CD14-positive monocyte (primary cell): ENCODE results near the gene DPF3. TPM values are rescaled to one million over a fixed set of nuclear protein-coding genes. Genes with fewer than 3 reads are reported as not detected.

Experiments used
- DNase-seq, 3 donors: peaks; one replicate each; pipeline ENCODE4 v3.0.0-alpha.2; 2011 to 2022
- H2AFZ ChIP-seq: 2 replicates; pipeline ENCODE4 v1.6.0; 2012; ENCODE audit warnings: mild to moderate bottlenecking, low read depth, low read length, inconsistent platforms; ENCODE audit not compliant: insufficient read depth, poor library complexity, severe bottlenecking
- H3K27ac ChIP-seq, 2 donors: 1 replicate in 1 of 2; 2 replicates in 1 of 2; pipeline ENCODE4 v1.5.1; 2012 to 2013; ENCODE audit warnings: low read length in 2 of 2, control low read depth in 1 of 2, inconsistent platforms in 1 of 2, low read depth in 1 of 2, mild to moderate bottlenecking in 1 of 2
- H3K27me3 ChIP-seq, 2 donors: one replicate each; pipeline versions ENCODE4 v1.6.0 to v1.6.1; 2011 to 2013; ENCODE audit warnings: low read length in 2 of 2; ENCODE audit not compliant: control insufficient read depth in 2 of 2, insufficient read depth in 2 of 2
- H3K36me3 ChIP-seq, 2 donors: replicated peaks in 1 of 2; 1 replicate in 1 of 2; 2 replicates in 1 of 2; pipeline versions ENCODE4 v1.5.1 to v1.6.1; 2012 to 2013; ENCODE audit warnings: low read length in 2 of 2, control low read depth in 1 of 2, inconsistent platforms in 1 of 2, mild to moderate bottlenecking in 1 of 2; ENCODE audit not compliant: insufficient read depth in 2 of 2, control insufficient read depth in 1 of 2
- H3K4me1 ChIP-seq, 2 donors: 1 replicate in 1 of 2; 2 replicates in 1 of 2; pipeline versions ENCODE4 v1.5.1 to v1.6.1; 2012 to 2013; ENCODE audit warnings: low read length in 2 of 2, control low read depth in 1 of 2, inconsistent platforms in 1 of 2, mild to moderate bottlenecking in 1 of 2, moderate library complexity in 1 of 2; ENCODE audit not compliant: insufficient read depth in 2 of 2, control insufficient read depth in 1 of 2
- H3K4me2 ChIP-seq: replicated peaks from 2 replicates; pipeline ENCODE3; 2012; ENCODE audit warnings: low read length, moderate library complexity, mild to moderate bottlenecking; ENCODE audit not compliant: poor library complexity, severe bottlenecking; ENCODE audit errors: extremely low read depth
- H3K4me3 ChIP-seq, 3 experiments: fragments of 200-600 bp in 1 of 3; sonication (generic) in 1 of 3; replicated peaks in 1 of 3; 1 replicate in 2 of 3; 2 replicates in 1 of 3; pipeline ENCODE4 v1.5.1; 2011 to 2013; ENCODE audit warnings: low read length in 3 of 3, mild to moderate bottlenecking in 3 of 3, control low read depth in 2 of 3, low read depth in 2 of 3, inconsistent platforms in 1 of 3, moderate library complexity in 1 of 3
- H3K79me2 ChIP-seq: 2 replicates; pipeline ENCODE4 v1.6.0; 2012; ENCODE audit warnings: mild to moderate bottlenecking, control low read depth, inconsistent platforms, low read length, moderate library complexity; ENCODE audit not compliant: insufficient read depth
- H3K9ac ChIP-seq: 2 replicates; pipeline ENCODE4 v1.6.0; 2017; ENCODE audit warnings: low read length, mild to moderate bottlenecking; ENCODE audit not compliant: insufficient read depth, poor library complexity, severe bottlenecking
- H3K9me3 ChIP-seq, 2 donors: replicated peaks in 1 of 2; 1 replicate in 1 of 2; 2 replicates in 1 of 2; pipeline versions ENCODE4 v1.5.1 to v1.6.1; 2012 to 2013; ENCODE audit warnings: low read length in 2 of 2, control low read depth in 1 of 2; ENCODE audit not compliant: control insufficient read depth in 1 of 2, insufficient read depth in 1 of 2
- H4K20me1 ChIP-seq: 2 replicates; pipeline ENCODE4 v1.6.0; 2012; ENCODE audit warnings: mild to moderate bottlenecking, low read length, control low read depth, moderate library complexity; ENCODE audit not compliant: insufficient read depth
- H3K27ac Mint-ChIP-seq, 7 donors: one replicate each; pipeline ENCODE4 v1.8.0; 2020; ENCODE audit warnings: mild to moderate bottlenecking in 7 of 7, mixed read lengths in 7 of 7, moderate library complexity in 6 of 7, inconsistent platforms in 2 of 7
- H3K27me3 Mint-ChIP-seq, 3 donors: one replicate each; pipeline ENCODE4 v1.8.0; 2021 to 2022; ENCODE audit warnings: low read depth in 3 of 3, mild to moderate bottlenecking in 3 of 3, mixed read lengths in 3 of 3, moderate library complexity in 3 of 3, inconsistent platforms in 1 of 3
- H3K36me3 Mint-ChIP-seq, 2 donors: one replicate each; pipeline ENCODE4 v1.8.0; 2020; ENCODE audit warnings: mixed read lengths in 2 of 2, inconsistent platforms in 1 of 2, mild to moderate bottlenecking in 1 of 2
- H3K4me1 Mint-ChIP-seq: one replicate; pipeline ENCODE4 v1.8.0; 2020; ENCODE audit warnings: mild to moderate bottlenecking, mixed read lengths
- H3K4me3 Mint-ChIP-seq, 2 donors: one replicate each; pipeline ENCODE4 v1.8.0; 2020; ENCODE audit warnings: mild to moderate bottlenecking in 2 of 2, mixed read lengths in 2 of 2, moderate library complexity in 1 of 2
- H3K9me3 Mint-ChIP-seq, 7 donors: one replicate each; pipeline ENCODE4 v1.8.0; 2020 to 2022; ENCODE audit warnings: mixed read lengths in 7 of 7, mild to moderate bottlenecking in 6 of 7, moderate library complexity in 6 of 7, inconsistent platforms in 2 of 7
- whole genome bisulfite sequencing: methylation state at CpG from one replicate; pipeline ENCODE4 v1.1.5; 2013; ENCODE audit warnings: missing lambda C conversion rate; ENCODE audit not compliant: insufficient coverage; 5-methylcytosine and 5-hydroxymethylcytosine counted together
- intact Hi-C, 2 donors: fragments of 100-400 bp; cut with micrococcal nuclease; formaldehyde crosslinking; loops; one replicate each; pipeline versions ENCODE4 v1.15.0 to v1.15.1; 2023
- polyA plus RNA-seq, 3 donors: library from polyadenylated mRNA; depleted of rRNA in 1 of 3; unstranded in 2 of 3; stranded (reverse) in 1 of 3; fragments of 300-500 nt in 2 of 3; fragments of >200 nt in 1 of 3; fragmentation: Illumina TruSeq in 2 of 3; gene quantifications; 1 replicate in 2 of 3; 2 replicates in 1 of 3; pipeline ENCODE4 v1.2.3, GENCODE V29; 2012 to 2021
- TF ChIP-seq, protein P1 (sequence below): fragments of 200-600 bp; IDR thresholded peaks from one replicate; pipeline ENCODE4 v1.8.0; 2022; ENCODE audit warnings: antibody characterized with exemption, mild to moderate bottlenecking

Gene DPF3
- polyA plus RNA-seq, 3 donors = 0.33 to 0.39 TPM; not detected in 1

DNA sequence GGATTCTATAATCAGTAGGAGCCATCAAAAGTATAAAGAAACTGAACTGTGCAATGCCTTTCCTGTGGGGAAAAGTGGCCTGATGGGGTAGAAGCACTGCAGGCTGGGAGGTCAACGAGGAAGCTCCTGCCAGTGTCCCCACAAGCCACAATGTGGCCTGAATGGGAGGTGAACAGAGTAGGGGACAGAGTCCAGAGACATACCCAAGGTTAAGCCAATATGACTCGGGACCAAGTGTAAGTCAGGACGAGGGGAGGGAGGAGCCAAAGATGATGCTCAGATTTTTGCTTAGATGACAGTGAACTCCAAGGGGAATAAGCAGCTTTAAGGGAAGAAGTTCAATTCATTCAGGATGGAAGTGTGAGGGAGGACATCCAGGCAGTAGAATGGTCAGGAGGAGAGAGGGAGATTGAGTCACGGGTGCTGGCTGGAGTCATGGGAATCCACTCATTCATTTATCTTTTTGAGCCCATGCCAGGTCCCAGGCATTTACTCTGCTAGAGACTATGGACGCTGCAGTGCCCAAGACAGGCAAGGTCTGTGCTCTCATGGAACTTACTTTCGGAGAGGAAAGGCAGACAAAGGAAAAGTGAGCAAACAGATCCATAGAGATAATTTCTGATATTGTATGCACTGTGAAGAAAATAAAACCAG, 29.1 kb downstream of the DPF3 start:
- no peak overlapping the region for H3K4me2 ChIP-seq
- H2AFZ ChIP-seq = no peak overlapping the region
- Mint-ChIP-seq H3K27me3 (peaks cover 6 to 15% (median 9%) of the 10 kb centered on the region in 3 donors), H3K36me3 (no peaks in the 10 kb centered on the region), H3K4me3 (no peak overlapping the region), H3K27ac (no peak overlapping the region), H3K9me3 (peaks cover 0 to 4% (median 0%) of the 10 kb centered on the region in 7 donors), H3K4me1 (peaks cover 2% of the 10 kb centered on the region)
- TF ChIP-seq, protein P1, sequence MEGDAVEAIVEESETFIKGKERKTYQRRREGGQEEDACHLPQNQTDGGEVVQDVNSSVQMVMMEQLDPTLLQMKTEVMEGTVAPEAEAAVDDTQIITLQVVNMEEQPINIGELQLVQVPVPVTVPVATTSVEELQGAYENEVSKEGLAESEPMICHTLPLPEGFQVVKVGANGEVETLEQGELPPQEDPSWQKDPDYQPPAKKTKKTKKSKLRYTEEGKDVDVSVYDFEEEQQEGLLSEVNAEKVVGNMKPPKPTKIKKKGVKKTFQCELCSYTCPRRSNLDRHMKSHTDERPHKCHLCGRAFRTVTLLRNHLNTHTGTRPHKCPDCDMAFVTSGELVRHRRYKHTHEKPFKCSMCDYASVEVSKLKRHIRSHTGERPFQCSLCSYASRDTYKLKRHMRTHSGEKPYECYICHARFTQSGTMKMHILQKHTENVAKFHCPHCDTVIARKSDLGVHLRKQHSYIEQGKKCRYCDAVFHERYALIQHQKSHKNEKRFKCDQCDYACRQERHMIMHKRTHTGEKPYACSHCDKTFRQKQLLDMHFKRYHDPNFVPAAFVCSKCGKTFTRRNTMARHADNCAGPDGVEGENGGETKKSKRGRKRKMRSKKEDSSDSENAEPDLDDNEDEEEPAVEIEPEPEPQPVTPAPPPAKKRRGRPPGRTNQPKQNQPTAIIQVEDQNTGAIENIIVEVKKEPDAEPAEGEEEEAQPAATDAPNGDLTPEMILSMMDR = no peak
- H3K4me1 ChIP-seq = no peaks in the 10 kb centered on the region
- no peak overlapping the region for H3K4me3 ChIP-seq
- H3K9me3 ChIP-seq = no peaks in the 10 kb centered on the region
- no peak for DNase-seq
- 91% methylated on average over 5 of the region's 6 CpGs for WGBS
- no peaks in the 10 kb centered on the region for H4K20me1 ChIP-seq
- H3K9ac ChIP-seq = no peak overlapping the region
- no peaks in the 10 kb centered on the region for H3K27me3 ChIP-seq
- intact Hi-C loops = no loop called here
- H3K79me2 ChIP-seq = no peaks in the 10 kb centered on the region
- no peak overlapping the region for H3K27ac ChIP-seq
- H3K36me3 ChIP-seq = no peaks in the 10 kb centered on the region

DNA sequence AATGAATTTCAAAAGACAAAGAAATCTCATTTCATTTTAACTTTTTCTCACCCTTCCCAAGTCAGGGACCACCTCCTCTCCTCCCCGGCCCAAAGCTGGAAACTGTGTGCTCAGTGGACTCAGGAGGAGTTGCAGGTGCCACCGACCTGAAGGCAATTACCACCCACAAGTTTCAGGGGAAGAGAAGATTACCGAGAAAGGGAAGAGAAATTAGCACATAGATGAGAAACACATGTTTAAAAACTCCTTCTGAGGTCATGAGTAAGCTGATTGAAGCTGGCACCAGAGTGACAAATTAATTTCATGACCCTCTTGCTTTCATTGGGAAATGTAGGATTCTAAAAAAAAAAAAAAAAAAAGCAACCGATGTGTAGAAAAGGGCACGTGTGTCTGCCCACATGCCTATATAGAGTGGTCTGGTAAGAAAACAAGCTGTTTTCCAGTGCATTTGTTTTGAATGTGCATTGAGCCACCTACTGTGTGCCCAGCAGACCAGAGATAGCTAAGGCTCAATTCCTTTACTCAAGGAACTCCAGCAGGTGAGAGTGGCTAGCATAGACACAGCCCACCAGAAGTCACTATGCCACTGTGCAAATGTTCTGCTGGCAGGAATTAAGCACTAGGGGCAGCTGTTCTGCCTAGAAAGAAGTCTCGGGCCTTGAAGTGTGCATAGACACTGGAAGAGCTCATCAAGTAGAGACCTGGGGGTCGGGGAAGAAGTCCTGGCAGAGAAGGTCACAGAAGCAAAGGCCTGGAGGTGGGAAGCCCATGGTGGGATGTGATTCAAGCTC, 30.5 kb downstream of the DPF3 start:
- no peak overlapping the region for H3K4me2 ChIP-seq
- intact Hi-C loops = no loop called here
- no peaks in the 10 kb centered on the region for H4K20me1 ChIP-seq
- TF ChIP-seq, protein P1 = no peak
- H3K4me3 ChIP-seq = no peak overlapping the region
- no peak overlapping the region for H3K9ac ChIP-seq
- Mint-ChIP-seq H3K27me3 (peaks cover 3 to 12% (median 7%) of the 10 kb centered on the region in 3 donors), H3K9me3 (peaks cover 0 to 4% (median 0%) of the 10 kb centered on the region in 7 donors), H3K27ac (no peak overlapping the region), H3K4me3 (no peak overlapping the region), H3K4me1 (peaks cover 2% of the 10 kb centered on the region), H3K36me3 (no peaks in the 10 kb centered on the region)
- no peaks in the 10 kb centered on the region for H3K36me3 ChIP-seq
- DNase-seq = no peak
- no peak overlapping the region for H3K27ac ChIP-seq
- no peaks in the 10 kb centered on the region for H3K9me3 ChIP-seq
- no peak overlapping the region for H2AFZ ChIP-seq
- WGBS = 87% methylated on average over 2 of the region's 7 CpGs
- no peaks in the 10 kb centered on the region for H3K4me1 ChIP-seq
- H3K79me2 ChIP-seq = no peaks in the 10 kb centered on the region
- H3K27me3 ChIP-seq = no peaks in the 10 kb centered on the region
